ENCODE results near the gene CIB4. TPM values are rescaled to one million over a fixed set of nuclear protein-coding genes. Genes with fewer than 3 reads are reported as not detected.

CIB4 gene
- total RNA-seq, 1 experiment from 2014 or later: not detected

DNA sequence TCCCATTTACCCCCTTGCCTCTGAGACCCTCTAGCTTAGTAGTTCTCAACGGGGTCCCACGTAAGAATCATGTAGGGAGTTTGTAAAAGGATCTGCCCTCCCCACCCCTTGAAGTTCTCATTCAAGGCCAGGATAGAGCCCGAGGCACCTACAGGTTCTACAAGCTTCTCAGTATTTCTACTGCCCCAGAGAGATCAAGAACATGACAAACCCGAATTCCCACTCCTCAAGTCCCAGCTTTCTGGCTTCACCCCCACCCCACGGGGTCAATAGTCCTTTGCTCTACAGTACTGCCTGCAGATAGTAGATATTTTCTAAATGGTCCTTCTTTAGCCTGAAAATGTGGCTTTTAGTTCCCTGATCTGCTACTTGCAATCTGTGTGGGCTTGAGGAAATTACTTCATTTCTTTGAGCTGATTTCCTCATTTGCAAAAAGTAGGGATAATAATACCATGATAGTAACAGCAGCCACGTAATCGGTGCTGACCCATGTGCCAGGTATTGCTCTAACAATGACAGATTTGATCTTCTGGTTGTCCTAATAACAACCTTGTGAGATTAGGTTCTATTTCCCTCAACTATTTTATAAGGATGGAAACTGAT is 7.1 kb downstream of the CIB4 start:
- H3K4me3 Mint-ChIP-seq: no peak overlapping the region
- H3K27me3 Mint-ChIP-seq (ENCODE audit: low read depth): no peaks in the 10 kb centered on the region
- ATAC-seq: no peak
- no peak overlapping the region for H3K27ac Mint-ChIP-seq
- no peaks in the 10 kb centered on the region for H3K9me3 Mint-ChIP-seq
- TF ChIP-seq KAT7 (CRISPR knock-in tag; IDR thresholded peaks at IDR 0.05; ENCODE audit: borderline replicate concordance) (no peak), MYBL2 (CRISPR knock-in tag; IDR thresholded peaks at IDR 0.05) (no peak), RORB (CRISPR knock-in tag; IDR thresholded peaks at IDR 0.05) (no peak), ZNF121 (CRISPR knock-in tag; IDR thresholded peaks at IDR 0.05) (no peak), OVOL2 (CRISPR knock-in tag; IDR thresholded peaks at IDR 0.05; ENCODE audit: borderline replicate concordance) (no peak), SMAD3 (CRISPR knock-in tag; IDR thresholded peaks at IDR 0.05; ENCODE audit: borderline replicate concordance) (no peak), ZNF138 (CRISPR knock-in tag; conservative IDR thresholded peaks at IDR 0.05) (no peak), NR3C1 (CRISPR knock-in tag; conservative IDR thresholded peaks at IDR 0.05; ENCODE audit: low read depth) (no peak), ZNF423 (CRISPR knock-in tag; IDR thresholded peaks at IDR 0.05) (no peak), ETV6 (CRISPR knock-in tag; IDR thresholded peaks at IDR 0.05) (no peak), ELF4 (CRISPR knock-in tag; IDR thresholded peaks at IDR 0.05; ENCODE audit: low read depth) (no peak)
- TF ChIP-seq, protein P1, sequence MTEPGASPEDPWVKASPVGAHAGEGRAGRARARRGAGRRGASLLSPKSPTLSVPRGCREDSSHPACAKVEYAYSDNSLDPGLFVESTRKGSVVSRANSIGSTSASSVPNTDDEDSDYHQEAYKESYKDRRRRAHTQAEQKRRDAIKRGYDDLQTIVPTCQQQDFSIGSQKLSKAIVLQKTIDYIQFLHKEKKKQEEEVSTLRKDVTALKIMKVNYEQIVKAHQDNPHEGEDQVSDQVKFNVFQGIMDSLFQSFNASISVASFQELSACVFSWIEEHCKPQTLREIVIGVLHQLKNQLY (CRISPR knock-in tag; IDR thresholded peaks at IDR 0.05): no peak
- TF ChIP-seq, protein P2, sequence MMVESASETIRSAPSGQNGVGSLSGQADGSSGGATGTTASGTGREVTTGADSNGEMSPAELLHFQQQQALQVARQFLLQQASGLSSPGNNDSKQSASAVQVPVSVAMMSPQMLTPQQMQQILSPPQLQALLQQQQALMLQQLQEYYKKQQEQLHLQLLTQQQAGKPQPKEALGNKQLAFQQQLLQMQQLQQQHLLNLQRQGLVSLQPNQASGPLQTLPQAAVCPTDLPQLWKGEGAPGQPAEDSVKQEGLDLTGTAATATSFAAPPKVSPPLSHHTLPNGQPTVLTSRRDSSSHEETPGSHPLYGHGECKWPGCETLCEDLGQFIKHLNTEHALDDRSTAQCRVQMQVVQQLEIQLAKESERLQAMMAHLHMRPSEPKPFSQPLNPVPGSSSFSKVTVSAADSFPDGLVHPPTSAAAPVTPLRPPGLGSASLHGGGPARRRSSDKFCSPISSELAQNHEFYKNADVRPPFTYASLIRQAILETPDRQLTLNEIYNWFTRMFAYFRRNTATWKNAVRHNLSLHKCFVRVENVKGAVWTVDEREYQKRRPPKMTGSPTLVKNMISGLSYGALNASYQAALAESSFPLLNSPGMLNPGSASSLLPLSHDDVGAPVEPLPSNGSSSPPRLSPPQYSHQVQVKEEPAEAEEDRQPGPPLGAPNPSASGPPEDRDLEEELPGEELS (CRISPR knock-in tag; IDR thresholded peaks at IDR 0.05): no peak
- TF ChIP-seq, protein P3, sequence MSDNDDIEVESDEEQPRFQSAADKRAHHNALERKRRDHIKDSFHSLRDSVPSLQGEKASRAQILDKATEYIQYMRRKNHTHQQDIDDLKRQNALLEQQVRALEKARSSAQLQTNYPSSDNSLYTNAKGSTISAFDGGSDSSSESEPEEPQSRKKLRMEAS (CRISPR knock-in tag; IDR thresholded peaks at IDR 0.05): no peak
- TF ChIP-seq, protein P4, sequence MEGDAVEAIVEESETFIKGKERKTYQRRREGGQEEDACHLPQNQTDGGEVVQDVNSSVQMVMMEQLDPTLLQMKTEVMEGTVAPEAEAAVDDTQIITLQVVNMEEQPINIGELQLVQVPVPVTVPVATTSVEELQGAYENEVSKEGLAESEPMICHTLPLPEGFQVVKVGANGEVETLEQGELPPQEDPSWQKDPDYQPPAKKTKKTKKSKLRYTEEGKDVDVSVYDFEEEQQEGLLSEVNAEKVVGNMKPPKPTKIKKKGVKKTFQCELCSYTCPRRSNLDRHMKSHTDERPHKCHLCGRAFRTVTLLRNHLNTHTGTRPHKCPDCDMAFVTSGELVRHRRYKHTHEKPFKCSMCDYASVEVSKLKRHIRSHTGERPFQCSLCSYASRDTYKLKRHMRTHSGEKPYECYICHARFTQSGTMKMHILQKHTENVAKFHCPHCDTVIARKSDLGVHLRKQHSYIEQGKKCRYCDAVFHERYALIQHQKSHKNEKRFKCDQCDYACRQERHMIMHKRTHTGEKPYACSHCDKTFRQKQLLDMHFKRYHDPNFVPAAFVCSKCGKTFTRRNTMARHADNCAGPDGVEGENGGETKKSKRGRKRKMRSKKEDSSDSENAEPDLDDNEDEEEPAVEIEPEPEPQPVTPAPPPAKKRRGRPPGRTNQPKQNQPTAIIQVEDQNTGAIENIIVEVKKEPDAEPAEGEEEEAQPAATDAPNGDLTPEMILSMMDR (IDR thresholded peaks at IDR 0.05): no peak
- TF ChIP-seq, protein P5, sequence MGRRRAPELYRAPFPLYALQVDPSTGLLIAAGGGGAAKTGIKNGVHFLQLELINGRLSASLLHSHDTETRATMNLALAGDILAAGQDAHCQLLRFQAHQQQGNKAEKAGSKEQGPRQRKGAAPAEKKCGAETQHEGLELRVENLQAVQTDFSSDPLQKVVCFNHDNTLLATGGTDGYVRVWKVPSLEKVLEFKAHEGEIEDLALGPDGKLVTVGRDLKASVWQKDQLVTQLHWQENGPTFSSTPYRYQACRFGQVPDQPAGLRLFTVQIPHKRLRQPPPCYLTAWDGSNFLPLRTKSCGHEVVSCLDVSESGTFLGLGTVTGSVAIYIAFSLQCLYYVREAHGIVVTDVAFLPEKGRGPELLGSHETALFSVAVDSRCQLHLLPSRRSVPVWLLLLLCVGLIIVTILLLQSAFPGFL (CRISPR knock-in tag; IDR thresholded peaks at IDR 0.05; ENCODE audit: borderline replicate concordance): no peak
- TF ChIP-seq, protein P6, sequence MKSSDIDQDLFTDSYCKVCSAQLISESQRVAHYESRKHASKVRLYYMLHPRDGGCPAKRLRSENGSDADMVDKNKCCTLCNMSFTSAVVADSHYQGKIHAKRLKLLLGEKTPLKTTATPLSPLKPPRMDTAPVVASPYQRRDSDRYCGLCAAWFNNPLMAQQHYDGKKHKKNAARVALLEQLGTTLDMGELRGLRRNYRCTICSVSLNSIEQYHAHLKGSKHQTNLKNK (CRISPR knock-in tag; IDR thresholded peaks at IDR 0.05): no peak
- TF ChIP-seq, protein P7, sequence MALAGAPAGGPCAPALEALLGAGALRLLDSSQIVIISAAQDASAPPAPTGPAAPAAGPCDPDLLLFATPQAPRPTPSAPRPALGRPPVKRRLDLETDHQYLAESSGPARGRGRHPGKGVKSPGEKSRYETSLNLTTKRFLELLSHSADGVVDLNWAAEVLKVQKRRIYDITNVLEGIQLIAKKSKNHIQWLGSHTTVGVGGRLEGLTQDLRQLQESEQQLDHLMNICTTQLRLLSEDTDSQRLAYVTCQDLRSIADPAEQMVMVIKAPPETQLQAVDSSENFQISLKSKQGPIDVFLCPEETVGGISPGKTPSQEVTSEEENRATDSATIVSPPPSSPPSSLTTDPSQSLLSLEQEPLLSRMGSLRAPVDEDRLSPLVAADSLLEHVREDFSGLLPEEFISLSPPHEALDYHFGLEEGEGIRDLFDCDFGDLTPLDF (CRISPR knock-in tag; IDR thresholded peaks at IDR 0.05): no peak
- TF ChIP-seq, protein P8, sequence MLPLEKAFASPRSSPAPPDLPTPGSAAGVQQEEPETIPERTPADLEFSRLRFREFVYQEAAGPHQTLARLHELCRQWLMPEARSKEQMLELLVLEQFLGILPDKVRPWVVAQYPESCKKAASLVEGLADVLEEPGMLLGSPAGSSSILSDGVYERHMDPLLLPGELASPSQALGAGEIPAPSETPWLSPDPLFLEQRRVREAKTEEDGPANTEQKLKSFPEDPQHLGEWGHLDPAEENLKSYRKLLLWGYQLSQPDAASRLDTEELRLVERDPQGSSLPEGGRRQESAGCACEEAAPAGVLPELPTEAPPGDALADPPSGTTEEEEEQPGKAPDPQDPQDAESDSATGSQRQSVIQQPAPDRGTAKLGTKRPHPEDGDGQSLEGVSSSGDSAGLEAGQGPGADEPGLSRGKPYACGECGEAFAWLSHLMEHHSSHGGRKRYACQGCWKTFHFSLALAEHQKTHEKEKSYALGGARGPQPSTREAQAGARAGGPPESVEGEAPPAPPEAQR (CRISPR knock-in tag; IDR thresholded peaks at IDR 0.05): no peak
- TF ChIP-seq, protein P9, sequence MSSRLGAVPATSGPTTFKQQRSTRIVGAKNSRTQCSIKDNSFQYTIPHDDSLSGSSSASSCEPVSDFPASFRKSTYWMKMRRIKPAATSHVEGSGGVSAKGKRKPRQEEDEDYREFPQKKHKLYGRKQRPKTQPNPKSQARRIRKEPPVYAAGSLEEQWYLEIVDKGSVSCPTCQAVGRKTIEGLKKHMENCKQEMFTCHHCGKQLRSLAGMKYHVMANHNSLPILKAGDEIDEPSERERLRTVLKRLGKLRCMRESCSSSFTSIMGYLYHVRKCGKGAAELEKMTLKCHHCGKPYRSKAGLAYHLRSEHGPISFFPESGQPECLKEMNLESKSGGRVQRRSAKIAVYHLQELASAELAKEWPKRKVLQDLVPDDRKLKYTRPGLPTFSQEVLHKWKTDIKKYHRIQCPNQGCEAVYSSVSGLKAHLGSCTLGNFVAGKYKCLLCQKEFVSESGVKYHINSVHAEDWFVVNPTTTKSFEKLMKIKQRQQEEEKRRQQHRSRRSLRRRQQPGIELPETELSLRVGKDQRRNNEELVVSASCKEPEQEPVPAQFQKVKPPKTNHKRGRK (CRISPR knock-in tag; IDR thresholded peaks at IDR 0.05; ENCODE audit: borderline replicate concordance): no peak
- CTCF ChIA-PET: no interaction called here
- POLR2A ChIA-PET: no interaction called here
- DNase-seq (ENCODE audit: low spot score): no peak
- H3K36me3 Mint-ChIP-seq: no peaks in the 10 kb centered on the region
- H3K4me1 Mint-ChIP-seq: no peaks in the 10 kb centered on the region; the same call in 1 of the 2 replicates

Data from WTC11 (cell line).